Measurements from ENCODE around the gene PSMG3.

The PSMG3 gene

GRCh38 chr7:1538544-1539180 lies 31.2 kb downstream of the PSMG3 start:
- no peak for TF ChIP-seq CTCF (IDR thresholded peaks at IDR 0.05)
- no peak for DNase-seq
- Mint-ChIP-seq H3K9me3 (no peaks in the 10 kb centered on the region), H3K4me1 (peaks cover 42% of the 10 kb centered on the region), H3K4me3 (no peak overlapping the region), H3K27me3 (ENCODE audit: low read depth, poor library complexity) (no peaks in the 10 kb centered on the region), H3K36me3 (ENCODE audit: low read depth) (no peaks in the 10 kb centered on the region), H3K27ac (peak overlapping the region; percentile 42)

GRCh38 chr7:1537535-1538412 lies 32.1 kb downstream of the PSMG3 start:
- DNase-seq, result peak; percentile 74
- H3K27ac Mint-ChIP-seq, result peak overlapping the region; percentile 94
- peaks cover 6% of the 10 kb centered on the region for H3K27me3 Mint-ChIP-seq (ENCODE audit: low read depth, poor library complexity)
- no peak overlapping the region for H3K4me3 Mint-ChIP-seq
- H3K36me3 Mint-ChIP-seq (ENCODE audit: low read depth), result no peaks in the 10 kb centered on the region
- H3K9me3 Mint-ChIP-seq, result no peaks in the 10 kb centered on the region
- TF ChIP-seq CTCF (IDR thresholded peaks at IDR 0.05), result no peak
- peaks cover 45% of the 10 kb centered on the region for H3K4me1 Mint-ChIP-seq

- peak; percentile 87 for DNase-seq
- Mint-ChIP-seq H3K9me3 (no peaks in the 10 kb centered on the region), H3K36me3 (ENCODE audit: low read depth) (no peaks in the 10 kb centered on the region), H3K27ac (no peak overlapping the region), H3K4me1 (peaks cover 45% of the 10 kb centered on the region), H3K27me3 (ENCODE audit: low read depth, poor library complexity) (peaks cover 12% of the 10 kb centered on the region), H3K4me3 (peak overlapping the region; percentile 52)
- TF ChIP-seq CTCF (IDR thresholded peaks at IDR 0.05), result no peak
Observed at GRCh38 chr7:1536743-1537534, 32.9 kb downstream of the PSMG3 start.

- Mint-ChIP-seq H3K9me3 (no peaks in the 10 kb centered on the region), H3K4me3 (peak overlapping the region; percentile 52), H3K4me1 (peaks cover 50% of the 10 kb centered on the region), H3K36me3 (ENCODE audit: low read depth) (no peaks in the 10 kb centered on the region), H3K27ac (no peak overlapping the region), H3K27me3 (ENCODE audit: low read depth, poor library complexity) (peaks cover 18% of the 10 kb centered on the region)
- no peak for TF ChIP-seq CTCF (IDR thresholded peaks at IDR 0.05)
- DNase-seq, result no peak
Observed at GRCh38 chr7:1536455-1536742, 33.4 kb downstream of the PSMG3 start.

GRCh38 chr7:1535701-1536454 lies 34.0 kb downstream of the PSMG3 start:
- no peak for TF ChIP-seq CTCF (IDR thresholded peaks at IDR 0.05)
- Mint-ChIP-seq H3K4me3 (peak overlapping the region; percentile 52), H3K9me3 (no peaks in the 10 kb centered on the region), H3K36me3 (ENCODE audit: low read depth) (no peaks in the 10 kb centered on the region), H3K4me1 (peaks cover 50% of the 10 kb centered on the region), H3K27ac (no peak overlapping the region), H3K27me3 (ENCODE audit: low read depth, poor library complexity) (peaks cover 19% of the 10 kb centered on the region)
- no peak for DNase-seq

All from nephron progenitor cell (in vitro differentiated cells).